PC-9 (cell line): ENCODE measurements around the gene NOM1. TPM values are rescaled to one million over a fixed set of nuclear protein-coding genes. Genes with fewer than 3 reads are reported as not detected.
"Not testable (repeated sequence)": the region's sequence is repeated elsewhere in the genome, so short reads cannot be mapped to it uniquely, and the experiment has no call there.

Experiments used
- BruUV-seq: library from RNA; stranded (reverse); fragments of 400-500 nt; replicated peaks from 2 replicates; lab custom pipeline; 2021; lab: Mats Ljungman, UMichigan
- CTCF ChIA-PET: fragments of 300-600 bp; sonication (Branson Sonifier 250); formaldehyde crosslinking; loops from one replicate; lab custom pipeline; 2022; ENCODE audit warnings: antibody characterized with exemption; lab: Charles Lee
- POLR2A ChIA-PET: fragments of 300-600 bp; sonication (Branson Sonifier 250); formaldehyde crosslinking; loops from one replicate; lab custom pipeline; 2022; ENCODE audit warnings: antibody characterized with exemption; ENCODE audit not compliant: unreplicated experiment; lab: Charles Lee
- DNase-seq, 2 experiments: peaks; one replicate each; pipeline versions ENCODE4 v3.0.0 to v3.0.0-alpha.2; 2015 to 2022; ENCODE audit warnings: mixed read lengths in 1 of 2
- H2AFZ ChIP-seq: fragments of 200-600 bp; sonication (generic); 2 replicates; pipeline ENCODE4 v1.8.1; 2017; ENCODE audit warnings: antibody characterized with exemption
- H3F3A ChIP-seq: fragments of 200-600 bp; sonication (generic); 2 replicates; pipeline ENCODE4 v1.8.1; 2017; ENCODE audit warnings: antibody characterized with exemption, mild to moderate bottlenecking, low read depth; ENCODE audit not compliant: insufficient read depth
- H3K27ac ChIP-seq: fragments of 200-600 bp; sonication (generic); 2 replicates; pipeline ENCODE4 v1.6.1; 2016; ENCODE audit warnings: mixed run types
- H3K27me3 ChIP-seq: fragments of 200-600 bp; sonication (generic); 2 replicates; pipeline ENCODE4 v1.6.1; 2016; ENCODE audit warnings: low read depth, mixed run types; ENCODE audit not compliant: insufficient read depth
- H3K36me3 ChIP-seq: fragments of 200-600 bp; sonication (generic); 2 replicates; pipeline ENCODE4 v1.6.1; 2016; ENCODE audit warnings: low read depth, mixed run types
- H3K4me1 ChIP-seq: fragments of 200-600 bp; sonication (generic); replicated peaks from 2 replicates; pipeline ENCODE4 v1.6.1; 2016; ENCODE audit warnings: mixed run types; ENCODE audit not compliant: insufficient read depth
- H3K4me2 ChIP-seq: fragments of 200-600 bp; sonication (generic); 2 replicates; pipeline ENCODE4 v1.6.1; 2017; ENCODE audit warnings: mixed run types
- H3K4me3 ChIP-seq: fragments of 200-600 bp; sonication (generic); 2 replicates; pipeline ENCODE4 v1.6.1; 2016; ENCODE audit warnings: mixed run types
- H3K79me2 ChIP-seq: fragments of 200-600 bp; sonication (generic); 2 replicates; pipeline ENCODE4 v1.6.1; 2017; ENCODE audit warnings: low read depth, mixed run types
- H3K9me2 ChIP-seq: fragments of 200-600 bp; sonication (generic); 2 replicates; pipeline ENCODE4 v1.8.1; 2017; ENCODE audit warnings: mild to moderate bottlenecking; ENCODE audit not compliant: insufficient read depth
- H3K9me3 ChIP-seq: fragments of 200-600 bp; sonication (generic); 2 replicates; pipeline ENCODE4 v1.8.1; 2016; ENCODE audit warnings: low read depth; ENCODE audit not compliant: insufficient read depth
- H4K20me1 ChIP-seq: fragments of 200-600 bp; sonication (generic); 2 replicates; pipeline ENCODE4 v1.8.1; 2017; ENCODE audit not compliant: insufficient read depth
- CTCF ChIP-seq: fragments of 200-600 bp; sonication (generic); conservative IDR thresholded peaks from 2 replicates; pipeline ENCODE4 v1.6.1; 2017; ENCODE audit warnings: mixed run types, antibody characterized with exemption, mild to moderate bottlenecking, moderate library complexity
- EZH2 ChIP-seq: fragments of 200-600 bp; sonication (generic); IDR thresholded peaks from 2 replicates; pipeline ENCODE4 v1.8.0; 2017; ENCODE audit warnings: antibody characterized with exemption, low read depth
- intact Hi-C: fragments of 100-400 bp; cut with micrococcal nuclease; formaldehyde crosslinking; loops from one replicate; pipeline ENCODE4 v1.10.0; 2022; ENCODE audit not compliant: unreplicated experiment
- total RNA-seq: library from RNA; stranded (reverse); gene quantifications from 2 replicates; pipeline ENCODE4 v1.2.3, GENCODE V29; 2021

Gene NOM1
- total RNA-seq, 1 experiment from 2014 or later, result 25.4 TPM

GRCh38 chr7:156929789-156930539, 19.5 kb upstream of the NOM1 start:
- no peak overlapping the region for H3K4me3 ChIP-seq
- H3K9me3 ChIP-seq, result no peaks in the 10 kb centered on the region
- POLR2A ChIA-PET, result no interaction called here
- H2AFZ ChIP-seq, result no peak overlapping the region
- no peaks in the 10 kb centered on the region for H3K4me1 ChIP-seq
- no peaks in the 10 kb centered on the region for H3K36me3 ChIP-seq
- no peaks in the 10 kb centered on the region for H3F3A ChIP-seq
- H3K27me3 ChIP-seq, result peaks cover 14% of the 10 kb centered on the region
- CTCF ChIA-PET, result no interaction called here
- H4K20me1 ChIP-seq, result no peaks in the 10 kb centered on the region
- H3K4me2 ChIP-seq, result no peak overlapping the region
- H3K9me2 ChIP-seq, result no peaks in the 10 kb centered on the region
- intact Hi-C loops, result no loop called here
- TF ChIP-seq EZH2 (no peak), CTCF (no peak)
- DNase-seq, result no peak
- H3K27ac ChIP-seq, result no peak overlapping the region
- no TSS peak for BruUV-seq
- no peaks in the 10 kb centered on the region for H3K79me2 ChIP-seq

- no TSS peak for BruUV-seq
- no peak overlapping the region for H3K4me3 ChIP-seq
Measured at GRCh38 chr7:156932006-156932405, 17.5 kb upstream of the NOM1 start.

GRCh38 chr7:156935250-156935649, 14.3 kb upstream of the NOM1 start:
- H3K27me3 ChIP-seq, result peaks cover 4% of the 10 kb centered on the region
- H3K4me3 ChIP-seq, result no peak overlapping the region
- no peak for DNase-seq
- no peak for TF ChIP-seq CTCF
- TF ChIP-seq EZH2, result no peak
- no peak overlapping the region for H3K27ac ChIP-seq
- no peaks in the 10 kb centered on the region for H3K9me3 ChIP-seq
- H4K20me1 ChIP-seq, result no peaks in the 10 kb centered on the region
- no peaks in the 10 kb centered on the region for H3F3A ChIP-seq
- no peak overlapping the region for H3K4me2 ChIP-seq
- CTCF ChIA-PET, result interaction anchor here (0.7 kb wide), 1 partner anchor 379 kb away, joined by 3 read pairs; no protein-coding TSS in a partner anchor
- no TSS peak for BruUV-seq
- POLR2A ChIA-PET, result no interaction called here
- H2AFZ ChIP-seq, result no peak overlapping the region
- no peaks in the 10 kb centered on the region for H3K9me2 ChIP-seq
- no peaks in the 10 kb centered on the region for H3K36me3 ChIP-seq
- H3K4me1 ChIP-seq, result no peaks in the 10 kb centered on the region
- intact Hi-C loops, result no loop called here
- H3K79me2 ChIP-seq, result no peaks in the 10 kb centered on the region

More at GRCh38 chr7:156932006-156932405, 17.5 kb upstream of the NOM1 start:
- POLR2A ChIA-PET, result no interaction called here
- Histone ChIP-seq H3K79me2 (no peaks in the 10 kb centered on the region), H3K36me3 (no peaks in the 10 kb centered on the region), H3K9me3 (no peaks in the 10 kb centered on the region), H3K27me3 (peaks cover 14% of the 10 kb centered on the region), H3K4me1 (no peaks in the 10 kb centered on the region), H3K9me2 (no peaks in the 10 kb centered on the region), H3K4me2 (peak overlapping the region; percentile 18; the same call in 1 of the 2 replicates), H4K20me1 (no peaks in the 10 kb centered on the region), H3F3A (no peaks in the 10 kb centered on the region), H2AFZ (0 out of 2 replicates have a peak overlapping the region, but pooled peaks have one; percentile 47), H3K27ac (no peak overlapping the region)
- no peak for DNase-seq
- TF ChIP-seq EZH2, result no peak
- CTCF ChIA-PET, result no interaction called here
- intact Hi-C loops, result no loop called here

- H3K79me2 ChIP-seq, H3K4me2 ChIP-seq, H3F3A ChIP-seq, H2AFZ ChIP-seq, H3K4me3 ChIP-seq, H3K9me3 ChIP-seq, BruUV-seq, H3K4me1 ChIP-seq, POLR2A ChIA-PET, H4K20me1 ChIP-seq, CTCF ChIA-PET, DNase-seq, H3K36me3 ChIP-seq, intact Hi-C loops, H3K9me2 ChIP-seq, H3K27me3 ChIP-seq, H3K27ac ChIP-seq: not testable (repeated sequence)
Measured at GRCh38 chr7:156936766-156937165, 12.7 kb upstream of the NOM1 start.
